ENCODE measurements around the gene SYTL2.

Gene SYTL2

GRCh38 chr11:85811624-85812023 is 683 bp upstream of the SYTL2 start:
- Histone ChIP-seq H3K27ac (ENCODE audit: low read depth, low read length) (no peak overlapping the region), H3K9me3 (ENCODE audit: control insufficient read depth in 1 of 2, low read length in 2 of 2) (no peaks in the 10 kb centered on the region), H3K27me3 (ENCODE audit: control insufficient read depth in 1 of 2, insufficient read depth in 2 of 2, low read length in 2 of 2) (no peaks in the 10 kb centered on the region), H3K9ac (ENCODE audit: low read depth in 1 of 2, low read length in 2 of 2) (peak overlapping the region in 1 of 2 donors; percentile 56), H3K4me3 (ENCODE audit: low read depth in 1 of 2, low read length in 2 of 2) (peak overlapping the region; percentile 63 to 95), H3K4me1 (ENCODE audit: control insufficient read depth in 1 of 2, insufficient read depth in 2 of 2, low read length in 2 of 2) (peaks cover 35 to 40% of the 10 kb centered on the region in 2 donors), H3K36me3 (ENCODE audit: control insufficient read depth in 1 of 2, insufficient read depth in 2 of 2, low read length in 2 of 2) (no peaks in the 10 kb centered on the region)

DNA sequence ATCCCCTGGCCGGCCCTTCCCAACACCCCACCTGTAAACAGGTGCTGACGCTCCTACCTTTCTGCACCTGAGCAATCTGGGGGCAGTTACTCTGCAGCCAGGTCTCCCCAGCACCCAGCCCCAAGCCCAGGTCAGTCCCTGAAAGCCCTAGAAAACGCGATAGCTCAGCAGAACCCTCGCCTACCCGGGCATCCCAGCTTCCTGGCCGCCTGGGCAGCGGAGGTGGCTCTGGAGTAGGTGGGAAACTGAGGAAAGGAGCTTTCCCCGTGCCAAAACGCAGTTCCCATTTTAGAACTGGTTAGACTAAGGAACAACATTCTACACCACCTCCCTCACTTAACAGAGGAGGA is 445 bp downstream of the SYTL2 start:
- Histone ChIP-seq H3K4me1 (ENCODE audit: control insufficient read depth in 1 of 2, insufficient read depth in 2 of 2, low read length in 2 of 2) (peaks cover 35 to 40% of the 10 kb centered on the region in 2 donors), H3K4me3 (ENCODE audit: low read depth in 1 of 2, low read length in 2 of 2) (peak overlapping the region; percentile 80 to 95), H3K27ac (ENCODE audit: low read depth, low read length) (peak overlapping the region; percentile 70), H3K9ac (ENCODE audit: low read depth in 1 of 2, low read length in 2 of 2) (peak overlapping the region; percentile 72 to 78), H3K36me3 (ENCODE audit: control insufficient read depth in 1 of 2, insufficient read depth in 2 of 2, low read length in 2 of 2) (no peaks in the 10 kb centered on the region), H3K27me3 (ENCODE audit: control insufficient read depth in 1 of 2, insufficient read depth in 2 of 2, low read length in 2 of 2) (no peaks in the 10 kb centered on the region), H3K9me3 (ENCODE audit: control insufficient read depth in 1 of 2, low read length in 2 of 2) (no peaks in the 10 kb centered on the region)

- H3K4me3 ChIP-seq (ENCODE audit: low read depth in 1 of 2, low read length in 2 of 2): peak overlapping the region; percentile 80 to 95
- H3K9me3 ChIP-seq (ENCODE audit: control insufficient read depth in 1 of 2, low read length in 2 of 2): no peaks in the 10 kb centered on the region
- no peaks in the 10 kb centered on the region for H3K27me3 ChIP-seq (ENCODE audit: control insufficient read depth in 1 of 2, insufficient read depth in 2 of 2, low read length in 2 of 2)
- peak overlapping the region; percentile 72 to 78 for H3K9ac ChIP-seq (ENCODE audit: low read depth in 1 of 2, low read length in 2 of 2)
- H3K27ac ChIP-seq (ENCODE audit: low read depth, low read length): no peak overlapping the region
- H3K4me1 ChIP-seq (ENCODE audit: control insufficient read depth in 1 of 2, insufficient read depth in 2 of 2, low read length in 2 of 2): peaks cover 34 to 40% of the 10 kb centered on the region in 2 donors
- no peaks in the 10 kb centered on the region for H3K36me3 ChIP-seq (ENCODE audit: control insufficient read depth in 1 of 2, insufficient read depth in 2 of 2, low read length in 2 of 2)
Measured at GRCh38 chr11:85809863-85810262, 1.1 kb downstream of the SYTL2 start.

GRCh38 chr11:85809191-85809590 is 1.8 kb downstream of the SYTL2 start:
- H3K27ac ChIP-seq (ENCODE audit: low read depth, low read length): no peak overlapping the region
- H3K4me1 ChIP-seq (ENCODE audit: control insufficient read depth in 1 of 2, insufficient read depth in 2 of 2, low read length in 2 of 2): peaks cover 27 to 35% of the 10 kb centered on the region in 2 donors
- peak overlapping the region; percentile 80 to 95 for H3K4me3 ChIP-seq (ENCODE audit: low read depth in 1 of 2, low read length in 2 of 2)
- H3K9ac ChIP-seq (ENCODE audit: low read depth in 1 of 2, low read length in 2 of 2): peak overlapping the region in 1 of 2 donors; percentile 78
- no peaks in the 10 kb centered on the region for H3K36me3 ChIP-seq (ENCODE audit: control insufficient read depth in 1 of 2, insufficient read depth in 2 of 2, low read length in 2 of 2)
- H3K9me3 ChIP-seq (ENCODE audit: control insufficient read depth in 1 of 2, low read length in 2 of 2): no peaks in the 10 kb centered on the region
- no peaks in the 10 kb centered on the region for H3K27me3 ChIP-seq (ENCODE audit: control insufficient read depth in 1 of 2, insufficient read depth in 2 of 2, low read length in 2 of 2)

- H3K36me3 ChIP-seq (ENCODE audit: control insufficient read depth in 1 of 2, insufficient read depth in 2 of 2, low read length in 2 of 2): no peaks in the 10 kb centered on the region
- H3K9me3 ChIP-seq (ENCODE audit: control insufficient read depth in 1 of 2, low read length in 2 of 2): no peaks in the 10 kb centered on the region
- peaks cover 14 to 27% of the 10 kb centered on the region in 2 donors for H3K4me1 ChIP-seq (ENCODE audit: control insufficient read depth in 1 of 2, insufficient read depth in 2 of 2, low read length in 2 of 2)
- H3K27me3 ChIP-seq (ENCODE audit: control insufficient read depth in 1 of 2, insufficient read depth in 2 of 2, low read length in 2 of 2): no peaks in the 10 kb centered on the region
- H3K9ac ChIP-seq (ENCODE audit: low read depth in 1 of 2, low read length in 2 of 2): no peak overlapping the region
- H3K27ac ChIP-seq (ENCODE audit: low read depth, low read length): no peak overlapping the region
- H3K4me3 ChIP-seq (ENCODE audit: low read depth in 1 of 2, low read length in 2 of 2): no peak overlapping the region
Measured at GRCh38 chr11:85806876-85807275, 4.1 kb downstream of the SYTL2 start.

DNA sequence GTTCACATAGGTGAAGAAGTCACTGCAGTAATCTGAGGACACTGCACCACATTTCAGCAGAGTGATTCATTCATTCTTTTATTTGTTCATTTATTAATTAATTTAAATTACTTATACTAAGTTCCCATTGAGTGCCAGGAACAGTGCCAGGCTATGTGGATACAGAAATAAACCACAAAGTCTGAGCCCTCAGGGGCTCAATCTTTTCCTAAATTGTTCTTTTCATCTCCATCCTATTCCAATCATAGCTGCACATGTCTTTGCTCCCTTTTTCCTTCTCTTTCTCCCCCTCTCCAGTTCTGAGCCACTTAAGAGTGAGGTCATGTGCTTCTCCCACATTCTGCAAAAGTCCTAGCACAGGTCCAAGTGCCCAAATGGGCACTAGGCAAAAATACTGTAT is 4.9 kb downstream of the SYTL2 start:
- Histone ChIP-seq H3K36me3 (ENCODE audit: control insufficient read depth in 1 of 2, insufficient read depth in 2 of 2, low read length in 2 of 2) (no peaks in the 10 kb centered on the region), H3K4me3 (ENCODE audit: low read depth in 1 of 2, low read length in 2 of 2) (no peak overlapping the region), H3K9me3 (ENCODE audit: control insufficient read depth in 1 of 2, low read length in 2 of 2) (no peaks in the 10 kb centered on the region), H3K4me1 (ENCODE audit: control insufficient read depth in 1 of 2, insufficient read depth in 2 of 2, low read length in 2 of 2) (peaks cover 19 to 21% of the 10 kb centered on the region in 2 donors), H3K9ac (ENCODE audit: low read depth in 1 of 2, low read length in 2 of 2) (no peak overlapping the region), H3K27me3 (ENCODE audit: control insufficient read depth in 1 of 2, insufficient read depth in 2 of 2, low read length in 2 of 2) (no peaks in the 10 kb centered on the region), H3K27ac (ENCODE audit: low read depth, low read length) (no peak overlapping the region)

- no peaks in the 10 kb centered on the region for H3K9me3 ChIP-seq (ENCODE audit: control insufficient read depth in 1 of 2, low read length in 2 of 2)
- H3K4me3 ChIP-seq (ENCODE audit: low read depth in 1 of 2, low read length in 2 of 2): no peak overlapping the region
- no peak overlapping the region for H3K9ac ChIP-seq (ENCODE audit: low read depth in 1 of 2, low read length in 2 of 2)
- H3K4me1 ChIP-seq (ENCODE audit: control insufficient read depth in 1 of 2, insufficient read depth in 2 of 2, low read length in 2 of 2): peaks cover 23% of the 10 kb centered on the region in 2 donors
- H3K27me3 ChIP-seq (ENCODE audit: control insufficient read depth in 1 of 2, insufficient read depth in 2 of 2, low read length in 2 of 2): no peaks in the 10 kb centered on the region
- no peak overlapping the region for H3K27ac ChIP-seq (ENCODE audit: low read depth, low read length)
- H3K36me3 ChIP-seq (ENCODE audit: control insufficient read depth in 1 of 2, insufficient read depth in 2 of 2, low read length in 2 of 2): no peaks in the 10 kb centered on the region
Measured at GRCh38 chr11:85805387-85805786, 5.6 kb downstream of the SYTL2 start.

DNA sequence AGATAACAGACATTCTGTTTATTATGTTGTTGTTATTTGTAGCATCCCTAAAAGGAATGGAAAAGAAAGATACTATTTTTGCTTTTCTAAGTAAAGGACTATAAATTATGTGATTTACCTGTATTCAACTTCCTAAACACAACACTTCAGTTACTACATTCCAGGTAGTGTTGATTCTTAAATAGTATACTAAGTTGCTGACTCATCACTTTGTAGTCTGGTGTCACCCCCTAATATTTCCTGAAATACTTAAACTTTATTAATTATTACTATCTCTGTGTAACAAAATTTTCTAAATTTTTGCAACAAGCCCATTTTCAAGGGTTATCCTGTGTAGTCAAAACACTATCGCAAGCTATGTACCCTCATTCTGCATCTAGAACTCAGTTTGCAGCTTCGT is 7.0 kb downstream of the SYTL2 start:
- Histone ChIP-seq H3K36me3 (ENCODE audit: control insufficient read depth in 1 of 2, insufficient read depth in 2 of 2, low read length in 2 of 2) (no peaks in the 10 kb centered on the region), H3K9ac (ENCODE audit: low read depth in 1 of 2, low read length in 2 of 2) (no peak overlapping the region), H3K9me3 (ENCODE audit: control insufficient read depth in 1 of 2, low read length in 2 of 2) (no peaks in the 10 kb centered on the region), H3K4me1 (ENCODE audit: control insufficient read depth in 1 of 2, insufficient read depth in 2 of 2, low read length in 2 of 2) (peaks cover 23 to 25% of the 10 kb centered on the region in 2 donors), H3K4me3 (ENCODE audit: low read depth in 1 of 2, low read length in 2 of 2) (no peak overlapping the region), H3K27me3 (ENCODE audit: control insufficient read depth in 1 of 2, insufficient read depth in 2 of 2, low read length in 2 of 2) (no peaks in the 10 kb centered on the region), H3K27ac (ENCODE audit: low read depth, low read length) (no peak overlapping the region)

DNA sequence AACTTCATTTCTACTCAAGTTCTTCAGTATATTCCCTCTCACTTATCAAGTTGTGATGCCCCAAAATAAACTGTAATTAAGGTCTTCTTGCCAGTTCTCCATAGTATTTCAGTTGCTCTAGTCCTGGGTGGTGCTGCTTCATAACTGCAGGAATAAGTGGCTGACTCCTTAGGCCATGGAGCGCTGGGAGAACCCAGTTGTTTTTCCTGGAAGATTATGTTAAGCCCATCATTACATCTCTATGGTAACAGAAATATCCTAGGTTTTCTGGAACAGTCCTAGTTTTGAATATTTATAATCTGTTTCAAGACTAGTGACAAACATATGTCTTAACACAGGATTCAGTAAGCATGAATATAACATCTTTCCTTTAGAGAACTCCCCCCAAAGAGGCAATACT is 7.6 kb downstream of the SYTL2 start:
- no peak overlapping the region for H3K9ac ChIP-seq (ENCODE audit: low read depth in 1 of 2, low read length in 2 of 2)
- peaks cover 22 to 25% of the 10 kb centered on the region in 2 donors for H3K4me1 ChIP-seq (ENCODE audit: control insufficient read depth in 1 of 2, insufficient read depth in 2 of 2, low read length in 2 of 2)
- no peaks in the 10 kb centered on the region for H3K27me3 ChIP-seq (ENCODE audit: control insufficient read depth in 1 of 2, insufficient read depth in 2 of 2, low read length in 2 of 2)
- no peaks in the 10 kb centered on the region for H3K9me3 ChIP-seq (ENCODE audit: control insufficient read depth in 1 of 2, low read length in 2 of 2)
- no peak overlapping the region for H3K4me3 ChIP-seq (ENCODE audit: low read depth in 1 of 2, low read length in 2 of 2)
- no peak overlapping the region for H3K27ac ChIP-seq (ENCODE audit: low read depth, low read length)
- H3K36me3 ChIP-seq (ENCODE audit: control insufficient read depth in 1 of 2, insufficient read depth in 2 of 2, low read length in 2 of 2): no peaks in the 10 kb centered on the region

DNA sequence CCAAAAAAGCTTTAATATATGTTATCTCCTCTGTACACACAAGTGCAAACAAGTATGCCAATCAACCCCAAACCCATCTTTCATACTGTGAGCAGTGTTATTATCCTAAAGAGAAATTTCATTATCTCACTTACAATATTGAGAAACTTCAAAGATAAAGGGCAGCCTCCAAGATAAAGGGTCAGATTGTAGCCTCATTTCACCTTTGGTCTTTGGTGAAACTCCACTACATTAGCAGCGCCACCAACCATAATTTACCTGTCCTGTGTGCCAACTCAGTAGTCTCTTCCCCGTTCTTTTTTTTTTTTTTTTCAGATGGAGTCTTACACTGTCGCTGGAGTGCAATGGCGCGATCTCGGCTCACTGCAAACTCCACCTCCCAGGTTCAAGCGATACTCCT is 9.4 kb downstream of the SYTL2 start:
- no peak overlapping the region for H3K27ac ChIP-seq (ENCODE audit: low read depth, low read length)
- H3K27me3 ChIP-seq (ENCODE audit: control insufficient read depth in 1 of 2, insufficient read depth in 2 of 2, low read length in 2 of 2): no peaks in the 10 kb centered on the region
- no peaks in the 10 kb centered on the region for H3K36me3 ChIP-seq (ENCODE audit: control insufficient read depth in 1 of 2, insufficient read depth in 2 of 2, low read length in 2 of 2)

More for the DNA sequence above, 9.4 kb downstream of the SYTL2 start:
- no peak overlapping the region for H3K4me3 ChIP-seq (ENCODE audit: low read depth in 1 of 2, low read length in 2 of 2)
- H3K4me1 ChIP-seq (ENCODE audit: control insufficient read depth in 1 of 2, insufficient read depth in 2 of 2, low read length in 2 of 2): peaks cover 22 to 25% of the 10 kb centered on the region in 2 donors
- no peaks in the 10 kb centered on the region for H3K9me3 ChIP-seq (ENCODE audit: control insufficient read depth in 1 of 2, low read length in 2 of 2)
- no peak overlapping the region for H3K9ac ChIP-seq (ENCODE audit: low read depth in 1 of 2, low read length in 2 of 2)
